Retinal pigment epithelial cell (primary cell): ENCODE results near the gene AKTIP.

Experiments
- DNase-seq: peaks from one replicate; pipeline ENCODE4 v3.0.0-alpha.2; 2010; ENCODE audit warnings: low read depth
- H3K4me3 ChIP-seq: 2 replicates; pipeline ENCODE4 v1.5.1; 2011; ENCODE audit warnings: mild to moderate bottlenecking, low read length, control low read depth, moderate library complexity
- TF ChIP-seq, protein P1 (sequence below): conservative IDR thresholded peaks from 2 replicates; pipeline ENCODE4 v1.5.1; 2011; ENCODE audit warnings: low read depth, low read length, control low read depth, inconsistent platforms

The AKTIP gene

DNA sequence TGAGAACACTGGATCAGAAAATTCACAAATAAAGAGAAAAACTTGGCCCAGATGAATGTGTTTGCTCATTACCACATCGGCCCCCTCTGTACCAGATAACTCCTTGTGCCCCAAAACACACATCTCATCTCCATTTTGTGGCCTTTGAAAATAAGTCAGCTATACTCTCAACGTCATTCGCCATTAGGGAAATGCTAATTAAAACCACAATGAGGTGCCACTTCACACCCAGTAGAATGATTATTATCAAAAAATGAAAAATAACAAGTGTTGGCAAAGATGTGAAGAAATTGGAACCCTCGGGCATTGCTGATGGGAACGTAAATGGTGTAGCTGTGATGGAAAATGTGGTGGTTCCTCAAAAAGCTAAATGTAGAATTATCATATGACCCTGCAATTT, 34.6 kb upstream of the AKTIP start:
- no peak for DNase-seq
- TF ChIP-seq, protein P1, sequence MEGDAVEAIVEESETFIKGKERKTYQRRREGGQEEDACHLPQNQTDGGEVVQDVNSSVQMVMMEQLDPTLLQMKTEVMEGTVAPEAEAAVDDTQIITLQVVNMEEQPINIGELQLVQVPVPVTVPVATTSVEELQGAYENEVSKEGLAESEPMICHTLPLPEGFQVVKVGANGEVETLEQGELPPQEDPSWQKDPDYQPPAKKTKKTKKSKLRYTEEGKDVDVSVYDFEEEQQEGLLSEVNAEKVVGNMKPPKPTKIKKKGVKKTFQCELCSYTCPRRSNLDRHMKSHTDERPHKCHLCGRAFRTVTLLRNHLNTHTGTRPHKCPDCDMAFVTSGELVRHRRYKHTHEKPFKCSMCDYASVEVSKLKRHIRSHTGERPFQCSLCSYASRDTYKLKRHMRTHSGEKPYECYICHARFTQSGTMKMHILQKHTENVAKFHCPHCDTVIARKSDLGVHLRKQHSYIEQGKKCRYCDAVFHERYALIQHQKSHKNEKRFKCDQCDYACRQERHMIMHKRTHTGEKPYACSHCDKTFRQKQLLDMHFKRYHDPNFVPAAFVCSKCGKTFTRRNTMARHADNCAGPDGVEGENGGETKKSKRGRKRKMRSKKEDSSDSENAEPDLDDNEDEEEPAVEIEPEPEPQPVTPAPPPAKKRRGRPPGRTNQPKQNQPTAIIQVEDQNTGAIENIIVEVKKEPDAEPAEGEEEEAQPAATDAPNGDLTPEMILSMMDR, result no peak

DNA sequence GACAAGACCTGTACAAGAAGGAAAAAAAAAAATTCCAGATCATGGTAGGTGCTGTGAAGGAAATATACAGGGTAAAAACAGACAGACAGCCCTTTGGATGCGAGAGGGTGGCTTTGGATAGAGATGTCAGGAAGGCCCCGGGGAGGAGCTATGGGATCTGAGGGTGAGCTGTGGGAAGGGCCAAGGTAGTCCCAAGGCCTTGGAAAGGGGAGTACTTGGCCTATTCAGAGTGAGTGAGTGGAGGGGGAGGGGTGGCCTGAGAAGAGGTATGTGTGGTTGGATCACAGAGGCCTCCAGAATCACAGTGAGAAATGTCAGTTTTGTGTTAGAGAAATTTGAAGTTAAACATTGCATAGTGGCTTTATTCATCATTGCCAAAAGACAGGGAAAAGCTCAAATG, 31.2 kb upstream of the AKTIP start:
- no peak for DNase-seq
- no peak overlapping the region for H3K4me3 ChIP-seq
- TF ChIP-seq, protein P1, result no peak

More for the DNA sequence above, 34.6 kb upstream of the AKTIP start:
- no peak overlapping the region for H3K4me3 ChIP-seq

DNA sequence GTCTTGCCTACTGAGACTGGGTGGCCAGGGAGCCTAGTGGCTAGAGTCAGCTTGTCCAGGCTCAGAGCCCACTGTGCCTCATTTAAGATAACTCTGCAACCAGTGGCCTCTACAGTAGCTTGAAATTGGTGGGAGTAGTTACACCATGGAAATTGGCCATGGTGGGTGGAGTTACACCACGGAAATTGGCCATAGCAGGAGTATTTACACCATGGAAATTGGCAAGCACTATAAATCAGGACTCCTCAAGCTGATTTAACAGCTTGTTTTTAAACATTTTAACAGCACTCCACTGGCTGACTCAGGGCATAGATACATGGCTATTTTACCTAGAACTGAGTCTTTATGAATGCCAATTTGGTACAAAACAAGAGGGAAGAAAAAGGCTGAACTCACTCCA, 27.7 kb upstream of the AKTIP start:
- no peak for DNase-seq
- no peak overlapping the region for H3K4me3 ChIP-seq
- TF ChIP-seq, protein P1, result no peak

DNA sequence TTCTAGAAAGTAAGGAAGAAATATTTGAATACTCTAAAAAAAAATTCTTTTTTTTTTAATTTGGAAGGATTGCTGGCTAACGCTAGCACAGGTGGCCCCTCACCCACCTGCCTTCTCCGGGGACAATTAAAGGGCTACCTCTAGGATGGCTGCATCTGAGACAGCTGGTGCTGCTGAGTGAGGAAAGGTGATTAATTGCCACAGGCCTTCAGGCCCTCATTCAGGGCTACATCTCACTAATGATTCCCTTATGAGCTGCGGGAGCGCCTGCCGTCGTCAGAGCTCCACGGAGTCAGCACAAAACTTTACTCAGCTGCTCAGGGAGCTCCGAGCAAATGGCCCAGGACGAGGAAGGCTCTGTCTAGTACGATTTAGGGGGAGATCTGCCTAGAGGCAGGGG, 27.0 kb upstream of the AKTIP start:
- DNase-seq, result no peak
- no peak overlapping the region for H3K4me3 ChIP-seq
- TF ChIP-seq, protein P1, result no peak

DNA sequence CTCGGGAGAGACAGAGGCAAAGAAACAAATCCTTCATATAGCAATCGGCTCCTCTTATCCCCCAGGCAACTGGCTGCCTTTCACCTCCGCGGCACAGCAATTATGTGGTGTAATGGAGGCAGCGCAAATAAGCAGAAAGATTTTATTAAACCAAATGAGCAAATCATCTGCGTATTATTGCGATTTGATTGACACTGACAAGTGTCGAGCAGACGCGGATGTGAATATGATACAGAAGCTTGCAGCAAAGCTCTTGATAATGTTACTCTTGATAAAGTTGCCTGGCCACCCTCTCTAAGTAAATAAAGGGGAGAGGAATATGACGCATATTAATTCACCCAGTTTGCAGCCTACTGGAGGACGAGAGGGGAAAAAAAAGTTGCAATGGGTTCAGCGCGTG, 26.5 kb upstream of the AKTIP start:
- TF ChIP-seq, protein P1, result no peak
- no peak overlapping the region for H3K4me3 ChIP-seq
- no peak for DNase-seq

DNA sequence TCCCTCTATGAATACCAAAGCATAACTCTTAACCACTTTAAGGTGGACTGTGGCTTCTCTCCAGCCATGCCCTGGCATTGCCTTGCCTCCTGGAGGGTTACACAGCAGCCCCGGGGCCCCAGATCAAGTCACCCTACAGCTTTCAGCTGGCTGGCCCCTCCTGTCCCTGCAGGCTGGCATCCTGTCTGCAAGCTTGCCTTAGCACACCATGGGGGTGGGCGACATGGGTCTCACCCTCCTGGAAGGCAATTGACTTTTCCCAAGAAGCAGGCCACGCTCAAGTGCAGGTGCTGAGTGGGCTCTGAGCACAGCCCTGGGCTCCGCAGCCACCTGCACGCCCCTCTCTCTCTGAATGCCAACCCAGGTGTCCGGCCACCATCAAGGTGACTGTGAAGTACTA, 25.8 kb upstream of the AKTIP start:
- TF ChIP-seq, protein P1, result no peak
- no peak overlapping the region for H3K4me3 ChIP-seq
- DNase-seq, result no peak

DNA sequence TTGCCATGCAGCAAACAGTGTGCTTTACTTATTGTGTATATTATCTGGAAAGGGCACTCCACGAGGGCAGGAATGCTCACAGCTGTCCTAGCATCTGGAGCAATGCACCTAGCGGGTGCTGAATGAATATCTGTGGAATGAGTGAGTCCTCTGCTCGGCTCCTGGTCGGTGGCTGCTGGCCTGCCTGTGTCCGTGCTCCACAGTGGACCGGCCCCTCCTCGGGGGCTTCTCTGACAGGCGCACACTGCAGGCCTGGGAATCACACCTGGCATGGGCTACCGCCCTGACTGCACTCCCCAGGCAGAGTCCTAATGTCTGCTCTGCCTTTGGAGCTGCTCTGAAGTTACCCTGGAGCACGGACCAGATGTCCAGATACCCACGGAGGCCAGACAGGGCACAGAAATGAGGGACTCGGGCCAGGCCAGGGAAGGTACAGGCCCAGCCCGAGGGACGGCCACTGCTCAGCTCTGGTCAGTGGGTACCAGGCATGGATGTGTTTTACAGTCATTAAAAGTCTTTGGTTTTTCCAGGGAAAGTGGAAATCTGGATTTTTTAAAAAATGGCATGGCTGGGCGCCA, 21.1 kb upstream of the AKTIP start:
- no peak overlapping the region for H3K4me3 ChIP-seq
- TF ChIP-seq, protein P1, result no peak
- DNase-seq, result no peak
